ENCODE results near the gene PABPN1L.

The PABPN1L gene

GRCh38 chr16:88878967-88879787 is 12.7 kb upstream of the PABPN1L start:
- no peaks in the 10 kb centered on the region for H3K4me1 ChIP-seq
- no peak for DNase-seq

GRCh38 chr16:88878356-88878755 is 11.9 kb upstream of the PABPN1L start:
- TF ChIP-seq, protein P1, sequence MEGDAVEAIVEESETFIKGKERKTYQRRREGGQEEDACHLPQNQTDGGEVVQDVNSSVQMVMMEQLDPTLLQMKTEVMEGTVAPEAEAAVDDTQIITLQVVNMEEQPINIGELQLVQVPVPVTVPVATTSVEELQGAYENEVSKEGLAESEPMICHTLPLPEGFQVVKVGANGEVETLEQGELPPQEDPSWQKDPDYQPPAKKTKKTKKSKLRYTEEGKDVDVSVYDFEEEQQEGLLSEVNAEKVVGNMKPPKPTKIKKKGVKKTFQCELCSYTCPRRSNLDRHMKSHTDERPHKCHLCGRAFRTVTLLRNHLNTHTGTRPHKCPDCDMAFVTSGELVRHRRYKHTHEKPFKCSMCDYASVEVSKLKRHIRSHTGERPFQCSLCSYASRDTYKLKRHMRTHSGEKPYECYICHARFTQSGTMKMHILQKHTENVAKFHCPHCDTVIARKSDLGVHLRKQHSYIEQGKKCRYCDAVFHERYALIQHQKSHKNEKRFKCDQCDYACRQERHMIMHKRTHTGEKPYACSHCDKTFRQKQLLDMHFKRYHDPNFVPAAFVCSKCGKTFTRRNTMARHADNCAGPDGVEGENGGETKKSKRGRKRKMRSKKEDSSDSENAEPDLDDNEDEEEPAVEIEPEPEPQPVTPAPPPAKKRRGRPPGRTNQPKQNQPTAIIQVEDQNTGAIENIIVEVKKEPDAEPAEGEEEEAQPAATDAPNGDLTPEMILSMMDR (IDR thresholded peaks at IDR 0.05; ENCODE audit: low read depth, low read length), result no peak
- DNase-seq, result no peak
- peaks cover 92% of the 10 kb centered on the region for H3K27me3 ChIP-seq
- H3K36me3 ChIP-seq, result no peaks in the 10 kb centered on the region
- H3K4me3 ChIP-seq (ENCODE audit: low read depth, low read length), result no peak overlapping the region
- H3K9me3 ChIP-seq, result no peaks in the 10 kb centered on the region
- H3K4me1 ChIP-seq, result no peaks in the 10 kb centered on the region

More at GRCh38 chr16:88878967-88879787, 12.7 kb upstream of the PABPN1L start:
- H3K36me3 ChIP-seq, result no peaks in the 10 kb centered on the region
- TF ChIP-seq, protein P1 (IDR thresholded peaks at IDR 0.05; ENCODE audit: low read depth, low read length), result no peak
- peaks cover 83% of the 10 kb centered on the region for H3K27me3 ChIP-seq
- no peak overlapping the region for H3K4me3 ChIP-seq (ENCODE audit: low read depth, low read length)
- H3K9me3 ChIP-seq, result no peaks in the 10 kb centered on the region

GRCh38 chr16:88877564-88878289 is 11.3 kb upstream of the PABPN1L start:
- Histone ChIP-seq H3K27me3 (peaks cover 98% of the 10 kb centered on the region), H3K4me1 (no peaks in the 10 kb centered on the region), H3K36me3 (no peaks in the 10 kb centered on the region)

GRCh38 chr16:88876942-88877526 is 10.6 kb upstream of the PABPN1L start:
- Histone ChIP-seq H3K4me3 (ENCODE audit: low read depth, low read length) (no peak overlapping the region), H3K4me1 (no peaks in the 10 kb centered on the region), H3K27me3 (peaks cover 97% of the 10 kb centered on the region), H3K9me3 (no peaks in the 10 kb centered on the region), H3K36me3 (no peaks in the 10 kb centered on the region)
- no peak for DNase-seq
- TF ChIP-seq, protein P1 (IDR thresholded peaks at IDR 0.05; ENCODE audit: low read depth, low read length), result no peak

More at GRCh38 chr16:88877564-88878289, 11.3 kb upstream of the PABPN1L start:
- H3K9me3 ChIP-seq, result no peaks in the 10 kb centered on the region
- H3K4me3 ChIP-seq (ENCODE audit: low read depth, low read length), result no peak overlapping the region
- TF ChIP-seq, protein P1 (IDR thresholded peaks at IDR 0.05; ENCODE audit: low read depth, low read length), result no peak
- DNase-seq, result no peak

DNA sequence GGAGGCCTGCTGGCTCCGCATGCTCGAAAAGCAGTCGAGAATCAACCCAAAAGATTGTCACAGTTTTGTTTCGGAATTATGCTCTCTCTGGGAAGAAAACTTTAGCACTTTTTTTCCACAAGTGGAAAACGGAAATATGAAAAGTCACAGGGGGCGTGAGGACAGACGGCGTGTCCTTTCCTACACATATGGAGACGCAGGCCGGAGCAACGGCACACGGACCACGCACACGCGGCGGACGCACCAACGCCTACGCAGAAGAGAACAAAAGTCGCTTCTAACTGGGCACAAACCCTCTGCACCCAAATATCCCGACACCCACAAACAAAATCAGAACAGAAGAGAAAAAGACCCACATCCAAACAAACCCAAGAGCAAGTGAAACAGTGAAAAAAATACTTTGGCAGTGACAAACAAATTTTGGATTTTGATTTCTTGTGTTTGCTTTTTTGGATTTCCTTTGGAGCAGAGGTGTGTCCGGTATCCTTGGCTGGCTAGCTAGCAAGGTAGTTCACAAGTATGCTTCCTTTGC is 9.3 kb upstream of the PABPN1L start:
- peaks cover 97% of the 10 kb centered on the region for H3K27me3 ChIP-seq
- no peaks in the 10 kb centered on the region for H3K9me3 ChIP-seq
- H3K4me3 ChIP-seq (ENCODE audit: low read depth, low read length), result no peak overlapping the region
- no peaks in the 10 kb centered on the region for H3K4me1 ChIP-seq
- DNase-seq, result no peak
- TF ChIP-seq, protein P1 (IDR thresholded peaks at IDR 0.05; ENCODE audit: low read depth, low read length), result no peak
- no peaks in the 10 kb centered on the region for H3K36me3 ChIP-seq

Measured in BE2C (cell line).